K562 (cell line): Measurements from ENCODE around the gene HAL. TPM values are rescaled to one million over a fixed set of nuclear protein-coding genes. Genes with fewer than 3 reads are reported as not detected.

ENCODE experiments used
- CGGBP1 ChIP-seq: fragments of 250-450 bp; sonication (Bioruptor Pico); IDR thresholded peaks from 2 replicates; pipeline ENCODE4 v1.9.0; 2021; ENCODE audit warnings: mild to moderate bottlenecking
- CSDE1 ChIP-seq, 2 experiments: fragments of 450-650 bp; IDR thresholded peaks; 2 replicates each; pipeline ENCODE4 v1.6.1; 2016; ENCODE audit warnings: mild to moderate bottlenecking in 1 of 2
- GATA2 ChIP-seq: sonication (generic); formaldehyde crosslinking; IDR thresholded peaks from 2 replicates; pipeline ENCODE4 v1.4.0; 2020; ENCODE audit warnings: mild to moderate bottlenecking, missing genetic modification reagents
- IRF1 ChIP-seq: sonication (generic); formaldehyde crosslinking; IDR thresholded peaks from 2 replicates; pipeline ENCODE4 v1.8.0; 2022; ENCODE audit warnings: missing genetic modification reagents, mild to moderate bottlenecking, borderline replicate concordance
- KHSRP ChIP-seq: fragments of 450-650 bp; IDR thresholded peaks from 2 replicates; pipeline ENCODE4 v1.6.1; 2017
- KLF10 ChIP-seq: fragments of 250-450 bp; sonication (Bioruptor Pico); IDR thresholded peaks from 2 replicates; pipeline ENCODE4 v1.6.1; 2021; ENCODE audit warnings: matching md5 sums
- MBD1 ChIP-seq: fragments of 250-450 bp; sonication (Bioruptor Pico); IDR thresholded peaks from 2 replicates; pipeline ENCODE4 v1.8.0; 2022; ENCODE audit warnings: inconsistent platforms
- NBN ChIP-seq: fragments of 450-650 bp; IDR thresholded peaks from 2 replicates; pipeline ENCODE4 v1.6.1; 2016; ENCODE audit warnings: low read depth, mild to moderate bottlenecking
- RBM17 ChIP-seq: fragments of 200-400 bp; formaldehyde crosslinking; IDR thresholded peaks from 2 replicates; pipeline ENCODE4 v1.6.1; 2017; ENCODE audit warnings: low read depth, mild to moderate bottlenecking, low read length, borderline replicate concordance
- STAT5A ChIP-seq: IDR thresholded peaks from 2 replicates; pipeline ENCODE4 v1.6.1; 2012; ENCODE audit warnings: low read length, inconsistent platforms, borderline replicate concordance
- TBP ChIP-seq: optimal IDR thresholded peaks from 2 replicates; pipeline ENCODE3; 2011; ENCODE audit warnings: low read depth, low read length, improper control_type of control experiment
- TCF7L2 ChIP-seq: fragments of 150-350 bp; IDR thresholded peaks from 2 replicates; pipeline ENCODE4 v1.6.1; 2016; ENCODE audit warnings: low read depth, mild to moderate bottlenecking, low read length, moderate library complexity
- THAP7 ChIP-seq: fragments of 250-450 bp; sonication (Bioruptor Pico); IDR thresholded peaks from 2 replicates; pipeline ENCODE4 v1.5.0; 2021
- ZBTB40 ChIP-seq, 2 experiments: fragments of 450-650 bp in 1 of 2; sonication (generic) in 1 of 2; formaldehyde crosslinking in 1 of 2; IDR thresholded peaks; 2 replicates each; pipeline versions ENCODE4 v1.7.1 to v1.9.0; 2016 to 2022; ENCODE audit warnings: inconsistent platforms in 1 of 2, mild to moderate bottlenecking in 1 of 2, missing genetic modification reagents in 1 of 2
- polyA plus RNA-seq, 8 experiments: library from polyadenylated mRNA; depleted of rRNA in 4 of 8; stranded (reverse) in 5 of 8; unstranded in 3 of 8; fragments of >200 nt; fragmentation: Nextera tagmentation in 2 of 8; fragmentation: Illumina TruSeq in 1 of 8; extraction: Ambion mirVana in 2 of 8; extraction: Trizol in 1 of 8; gene quantifications; 2 replicates each; pipeline versions ENCODE4 v1.2.1 to v1.2.3, GENCODE V29; 2011 to 2014; ENCODE audit warnings: inconsistent platforms in 1 of 8, missing spikeins in 1 of 8
- total RNA-seq, 7 experiments: library from RNA; depleted of rRNA in 6 of 7; stranded (reverse); fragments of >200 nt in 6 of 7; fragmentation: Illumina TruSeq in 2 of 7; extraction: Trizol in 2 of 7; gene quantifications; 2 replicates each; pipeline versions ENCODE4 v1.2.1 to v1.2.3, GENCODE V29; 2011 to 2021; ENCODE audit warnings: low replicate concordance in 1 of 7

HAL gene
- total and polyA plus RNA-seq, 9 of the 15 experiments (the other 6 are each of a cell fraction or from before 2014, with no cell fraction given), result 0.03 to 0.36 (median 0.20) TPM; not detected in 4

GRCh38 chr12:96035283-96036236 lies 39.4 kb upstream of the HAL start, which contains the start of gene LTA4H (continued):
- TF ChIP-seq THAP7 (CRISPR knock-in tag) (no peak), CGGBP1 (CRISPR knock-in tag) (no peak), NBN (peak; percentile 87), TBP (peak; percentile 99), STAT5A (no peak; the same call in 1 of the 2 replicates), ZBTB40 (IDR thresholded peaks at IDR 0.05) (peak; percentile 91), ZBTB40 (CRISPR knock-in tag; IDR thresholded peaks at IDR 0.05) (no peak), TCF7L2 (no peak), IRF1 (CRISPR knock-in tag) (no peak), KLF10 (CRISPR knock-in tag) (no peak), KHSRP (no peak), GATA2 (CRISPR knock-in tag) (no peak), RBM17 (no peak), MBD1 (CRISPR knock-in tag) (no peak), CSDE1 (IDR thresholded peaks at IDR 0.05) (peak in 1 of 2 experiments; percentile 83; a peak in 2 of 4 replicates)
